ENCODE data around the gene ACOX2.

ACOX2 gene

DNA sequence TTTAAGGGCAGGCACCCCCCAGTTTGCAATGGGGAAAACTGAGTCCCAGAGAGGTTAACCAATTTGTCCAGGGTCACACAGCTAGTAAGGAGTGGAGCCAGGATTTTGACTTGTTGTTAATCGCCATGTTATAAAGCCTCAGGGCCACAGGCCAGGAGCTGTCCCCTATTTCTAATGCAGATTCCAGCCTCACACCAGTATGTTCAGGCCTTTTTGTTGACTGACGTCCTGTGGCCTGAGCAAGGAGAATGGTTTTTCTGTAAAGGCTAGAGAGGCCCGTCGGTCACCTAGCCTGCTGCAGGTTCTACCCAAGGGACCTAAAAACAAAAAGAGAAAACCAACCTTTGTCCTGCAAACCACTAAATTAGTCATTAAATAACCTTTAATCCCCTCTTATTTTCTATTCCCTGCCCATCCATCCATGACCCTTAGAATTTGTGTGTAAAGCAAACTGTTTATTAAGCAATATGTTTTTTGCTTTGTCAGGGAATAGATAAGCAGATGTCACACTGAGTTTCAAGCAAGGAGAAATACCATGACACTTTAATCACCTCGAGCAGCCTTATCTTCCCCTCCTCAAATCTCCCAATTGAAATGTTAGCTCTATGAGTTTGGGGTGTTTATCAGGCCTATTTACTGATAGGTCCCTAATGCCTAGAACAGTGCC is 14.1 kb downstream of the ACOX2 start:
- in situ Hi-C loops (cut with MboI; ENCODE audit: low sequenced_read_pairs, unreplicated experiment), result no loop called here
- TF ChIP-seq, protein P1, sequence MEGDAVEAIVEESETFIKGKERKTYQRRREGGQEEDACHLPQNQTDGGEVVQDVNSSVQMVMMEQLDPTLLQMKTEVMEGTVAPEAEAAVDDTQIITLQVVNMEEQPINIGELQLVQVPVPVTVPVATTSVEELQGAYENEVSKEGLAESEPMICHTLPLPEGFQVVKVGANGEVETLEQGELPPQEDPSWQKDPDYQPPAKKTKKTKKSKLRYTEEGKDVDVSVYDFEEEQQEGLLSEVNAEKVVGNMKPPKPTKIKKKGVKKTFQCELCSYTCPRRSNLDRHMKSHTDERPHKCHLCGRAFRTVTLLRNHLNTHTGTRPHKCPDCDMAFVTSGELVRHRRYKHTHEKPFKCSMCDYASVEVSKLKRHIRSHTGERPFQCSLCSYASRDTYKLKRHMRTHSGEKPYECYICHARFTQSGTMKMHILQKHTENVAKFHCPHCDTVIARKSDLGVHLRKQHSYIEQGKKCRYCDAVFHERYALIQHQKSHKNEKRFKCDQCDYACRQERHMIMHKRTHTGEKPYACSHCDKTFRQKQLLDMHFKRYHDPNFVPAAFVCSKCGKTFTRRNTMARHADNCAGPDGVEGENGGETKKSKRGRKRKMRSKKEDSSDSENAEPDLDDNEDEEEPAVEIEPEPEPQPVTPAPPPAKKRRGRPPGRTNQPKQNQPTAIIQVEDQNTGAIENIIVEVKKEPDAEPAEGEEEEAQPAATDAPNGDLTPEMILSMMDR (IDR thresholded peaks at IDR 0.05; ENCODE audit: borderline replicate concordance, control extremely low read depth, extremely low read depth, insufficient read depth, missing control alignments), result no peak
- DNase-seq (ENCODE audit: low spot score), result no peak

DNA sequence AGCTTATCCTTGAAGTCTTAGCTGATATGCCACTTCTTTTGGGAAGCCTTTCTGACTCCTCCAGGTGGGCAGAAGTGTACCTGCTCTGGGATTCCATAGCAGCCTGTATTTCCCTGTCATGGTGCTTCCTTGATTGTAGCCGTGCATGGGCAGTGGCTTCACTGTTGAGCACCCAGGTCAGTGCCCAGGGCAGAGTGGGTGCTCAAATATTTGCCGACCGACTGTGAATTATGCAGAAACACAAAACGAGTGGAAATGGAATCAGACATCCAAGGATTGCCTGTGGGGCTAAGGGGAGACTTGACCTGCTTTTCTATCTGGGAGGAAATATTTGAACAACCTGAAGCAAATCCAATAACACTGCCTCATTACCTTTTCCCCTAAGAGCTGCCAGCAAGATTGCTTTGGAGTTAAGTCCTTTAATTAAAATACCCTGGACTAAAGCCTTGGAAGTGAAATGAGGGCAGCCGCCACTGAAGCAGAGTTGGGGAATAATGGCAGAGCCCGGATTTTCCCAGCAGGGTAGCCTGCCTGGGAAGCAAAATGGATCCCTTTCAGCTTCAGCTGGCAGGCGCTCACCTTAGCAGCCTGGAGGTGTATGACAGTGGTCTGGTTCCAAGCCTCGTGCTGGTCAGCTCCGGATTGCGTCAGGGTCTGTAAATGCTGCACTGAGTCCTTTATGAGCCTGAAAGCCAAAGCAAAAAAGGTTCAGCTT is 14.9 kb downstream of the ACOX2 start:
- in situ Hi-C loops (cut with MboI; ENCODE audit: low sequenced_read_pairs, unreplicated experiment), result no loop called here
- TF ChIP-seq, protein P1 (IDR thresholded peaks at IDR 0.05; ENCODE audit: borderline replicate concordance, control extremely low read depth, extremely low read depth, insufficient read depth, missing control alignments), result no peak
- no peak for DNase-seq (ENCODE audit: low spot score)

DNA sequence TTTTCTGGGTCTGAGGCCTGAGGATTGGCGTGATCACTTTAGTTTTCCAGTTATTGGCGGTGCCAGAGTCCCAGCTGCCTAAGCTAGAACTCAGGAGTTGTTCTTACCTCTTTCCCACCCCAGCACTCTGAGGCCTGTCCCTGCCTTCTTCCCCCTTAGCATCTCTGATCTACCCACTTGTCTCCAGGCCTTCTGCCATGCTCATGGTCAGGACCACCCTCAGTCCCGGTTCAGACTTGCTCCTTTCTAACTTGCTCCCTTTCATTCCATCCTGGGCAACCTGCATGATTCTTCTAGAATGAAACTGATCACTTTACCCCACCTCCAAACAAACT is 15.7 kb downstream of the ACOX2 start:
- TF ChIP-seq, protein P1 (IDR thresholded peaks at IDR 0.05; ENCODE audit: borderline replicate concordance, control extremely low read depth, extremely low read depth, insufficient read depth, missing control alignments), result no peak
- in situ Hi-C loops (cut with MboI; ENCODE audit: low sequenced_read_pairs, unreplicated experiment), result no loop called here
- no peak for DNase-seq (ENCODE audit: low spot score)

DNA sequence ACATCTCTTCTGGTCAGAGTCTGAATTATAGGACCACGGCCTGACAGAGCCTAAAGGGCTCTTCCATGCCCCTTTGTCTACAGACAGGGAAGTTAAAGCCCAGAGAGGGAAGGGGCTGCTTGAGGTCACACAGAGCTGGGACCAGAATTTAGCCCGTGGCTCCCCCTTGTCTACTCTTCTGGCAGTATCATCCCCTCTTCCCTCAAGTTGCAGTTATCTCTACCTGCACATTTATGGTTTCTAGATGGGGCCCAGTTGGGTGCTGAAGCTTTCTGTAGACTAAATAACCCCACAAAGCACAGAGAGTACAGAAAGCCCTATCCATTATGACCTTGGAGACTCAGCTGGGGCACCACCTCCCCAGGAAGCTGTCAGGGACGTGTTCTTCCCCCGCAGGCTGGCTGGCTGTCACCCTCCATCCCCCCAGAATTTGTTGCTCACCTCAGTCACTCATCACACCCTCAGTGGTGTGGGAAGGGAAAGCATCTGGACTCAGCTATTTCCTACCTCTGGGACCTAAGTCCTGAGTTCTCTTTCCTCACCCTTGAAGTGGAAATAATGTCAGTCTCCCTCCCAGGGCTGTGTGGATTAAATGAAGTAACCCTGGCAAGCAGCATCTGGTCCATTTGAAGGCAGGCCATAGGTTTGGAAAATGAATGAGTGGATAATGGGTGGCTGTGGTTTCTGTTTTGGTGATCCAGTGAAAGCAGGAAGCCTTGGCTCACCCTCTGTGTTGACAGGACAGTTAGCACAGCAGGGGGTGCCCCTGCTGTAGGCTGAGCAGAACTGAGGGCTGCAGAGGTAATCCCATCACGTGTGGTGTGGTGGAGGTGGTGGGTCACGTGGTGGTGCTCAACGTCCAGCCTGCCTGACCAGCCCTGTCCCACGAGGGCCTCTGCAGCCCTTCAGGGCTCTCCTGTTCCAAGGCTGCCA is 16.3 kb downstream of the ACOX2 start:
- in situ Hi-C loops (cut with MboI; ENCODE audit: low sequenced_read_pairs, unreplicated experiment), result no loop called here
- TF ChIP-seq, protein P1 (IDR thresholded peaks at IDR 0.05; ENCODE audit: borderline replicate concordance, control extremely low read depth, extremely low read depth, insufficient read depth, missing control alignments), result no peak
- DNase-seq (ENCODE audit: low spot score), result no peak

DNA sequence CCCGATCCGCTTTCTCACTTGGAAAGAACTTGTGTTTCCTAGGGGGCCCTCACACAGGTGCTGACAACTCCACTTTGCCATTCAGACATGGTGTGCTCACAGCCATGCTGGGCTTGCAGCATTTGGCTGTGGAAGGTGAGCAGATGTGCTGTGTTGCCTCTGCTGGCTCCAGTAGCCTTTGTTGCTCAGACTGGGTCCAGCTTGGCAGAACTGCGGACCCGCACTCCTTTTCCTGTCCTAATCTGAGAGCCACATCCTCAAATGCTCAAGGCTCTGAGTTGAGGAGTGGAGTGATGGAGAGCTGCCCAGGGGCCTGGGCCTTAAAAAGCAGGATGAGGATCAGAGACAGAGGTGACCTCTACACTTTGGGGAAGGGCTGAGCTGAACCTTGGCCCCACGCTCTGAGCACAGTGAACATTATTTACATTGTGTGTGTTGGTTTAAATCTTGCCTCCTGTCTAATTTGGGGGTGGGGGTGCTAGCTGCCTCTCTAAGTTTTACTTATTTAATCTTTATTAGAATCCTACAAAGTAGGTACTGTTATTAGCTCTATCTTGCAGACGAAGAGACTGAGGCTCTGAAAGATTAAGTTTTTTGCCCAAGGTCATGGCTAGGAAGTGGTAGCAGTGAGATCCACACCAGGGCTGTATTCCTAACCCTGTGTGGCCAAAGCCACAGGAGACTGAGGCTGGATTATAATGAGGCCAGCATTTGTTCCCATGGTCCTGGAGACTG is 17.2 kb downstream of the ACOX2 start:
- in situ Hi-C loops (cut with MboI; ENCODE audit: low sequenced_read_pairs, unreplicated experiment), result no loop called here
- no peak for DNase-seq (ENCODE audit: low spot score)
- TF ChIP-seq, protein P1 (IDR thresholded peaks at IDR 0.05; ENCODE audit: borderline replicate concordance, control extremely low read depth, extremely low read depth, insufficient read depth, missing control alignments), result no peak

DNA sequence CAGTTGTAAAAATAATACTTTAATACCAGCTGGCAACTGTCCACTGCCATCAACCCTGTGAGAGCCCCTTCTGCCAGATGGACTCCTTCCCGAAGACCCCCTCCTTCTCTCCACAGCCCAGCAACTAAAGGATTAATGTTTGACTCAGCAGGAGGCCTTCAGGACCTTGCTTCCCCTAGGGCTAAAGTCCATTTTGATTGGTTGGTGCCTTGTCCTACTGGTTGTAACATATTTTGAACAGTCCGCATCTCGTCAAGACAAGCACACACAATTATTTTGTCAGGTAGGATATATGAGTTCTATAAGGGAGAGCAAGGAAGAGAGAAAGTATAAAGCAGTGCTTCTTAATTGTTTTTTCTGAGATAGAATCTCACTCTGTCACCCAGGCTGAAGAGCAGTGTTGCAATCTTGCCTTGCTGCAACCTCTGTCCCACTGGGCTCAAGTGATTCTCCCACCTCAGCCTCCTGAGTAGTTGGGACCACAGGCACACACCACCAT is 18.6 kb downstream of the ACOX2 start:
- in situ Hi-C loops (cut with MboI; ENCODE audit: low sequenced_read_pairs, unreplicated experiment), result no loop called here

More for the DNA sequence above, 18.6 kb downstream of the ACOX2 start:
- no peak for DNase-seq (ENCODE audit: low spot score)
- TF ChIP-seq, protein P1 (IDR thresholded peaks at IDR 0.05; ENCODE audit: borderline replicate concordance, control extremely low read depth, extremely low read depth, insufficient read depth, missing control alignments), result no peak

Measured in GM13976 (cell line).